CD4-positive, CD25-positive, alpha-beta regulatory T cell (primary cell): ENCODE results near the gene GUCY1A2. TPM values are rescaled to one million over a fixed set of nuclear protein-coding genes. Genes with fewer than 3 reads are reported as not detected.
"Not testable (repeated sequence)": the region's sequence is repeated elsewhere in the genome, so short reads cannot be mapped to it uniquely, and the experiment has no call there.

Experiments
- ATAC-seq, 2 donors: fragments of 150-1000 bp; cut with Tn5 transposase; one replicate each; pipeline ENCODE4 v1.10.0; 2021; ENCODE audit warnings: low read depth in 2 of 2, moderate number of reproducible peaks in 2 of 2, moderate library complexity in 1 of 2
- DNase-seq, 3 donors: peaks; one replicate each; pipeline versions ENCODE4 v3.0.0 to v3.0.0-alpha.2; 2012 to 2022; ENCODE audit warnings: mixed read lengths in 1 of 3
- H3K27ac ChIP-seq: one replicate; pipeline ENCODE4 v1.7.0; 2013; ENCODE audit warnings: mild to moderate bottlenecking, low read length; ENCODE audit not compliant: insufficient read depth, poor library complexity, severe bottlenecking
- H3K27me3 ChIP-seq: one replicate; pipeline ENCODE4 v1.7.0; 2013; ENCODE audit warnings: low read length; ENCODE audit not compliant: control insufficient read depth, insufficient read depth
- H3K36me3 ChIP-seq: one replicate; pipeline ENCODE4 v1.7.0; 2013; ENCODE audit warnings: mild to moderate bottlenecking, low read length, moderate library complexity; ENCODE audit not compliant: control insufficient read depth, insufficient read depth
- H3K4me1 ChIP-seq: 2 replicates; pipeline ENCODE4 v1.7.0; 2013; ENCODE audit warnings: mild to moderate bottlenecking, low read length; ENCODE audit not compliant: insufficient read depth, control insufficient read depth, poor library complexity, severe bottlenecking
- H3K4me3 ChIP-seq: one replicate; pipeline ENCODE4 v1.7.0; 2013; ENCODE audit warnings: low read depth, mild to moderate bottlenecking, low read length, moderate library complexity
- H3K9me3 ChIP-seq, 2 experiments: 1 replicate in 1 of 2; 2 replicates in 1 of 2; pipeline ENCODE4 v1.7.0; 2013; ENCODE audit warnings: low read length in 2 of 2, mild to moderate bottlenecking in 1 of 2, moderate library complexity in 1 of 2; ENCODE audit not compliant: control insufficient read depth in 2 of 2
- H3K27ac Mint-ChIP-seq, 3 donors: one replicate each; pipeline ENCODE4 v1.8.0; 2020 to 2022; ENCODE audit warnings: mild to moderate bottlenecking in 3 of 3, mixed read lengths in 3 of 3, moderate library complexity in 2 of 3
- H3K27me3 Mint-ChIP-seq: one replicate; pipeline ENCODE4 v1.8.0; 2022; ENCODE audit warnings: mild to moderate bottlenecking, mixed read lengths
- H3K36me3 Mint-ChIP-seq: one replicate; pipeline ENCODE4 v1.8.0; 2020; ENCODE audit warnings: mixed read lengths
- H3K4me1 Mint-ChIP-seq, 4 donors: one replicate each; pipeline ENCODE4 v1.8.0; 2020 to 2022; ENCODE audit warnings: mixed read lengths in 4 of 4, mild to moderate bottlenecking in 1 of 4
- H3K4me3 Mint-ChIP-seq, 4 donors: one replicate each; pipeline ENCODE4 v1.8.0; 2020 to 2022; ENCODE audit warnings: mild to moderate bottlenecking in 4 of 4, mixed read lengths in 4 of 4, moderate library complexity in 3 of 4
- H3K9me3 Mint-ChIP-seq, 7 donors: one replicate each; pipeline ENCODE4 v1.8.0; 2020 to 2022; ENCODE audit warnings: mixed read lengths in 7 of 7, mild to moderate bottlenecking in 3 of 7, moderate library complexity in 2 of 7
- polyA plus RNA-seq, 4 donors: library from polyadenylated mRNA; unstranded; fragments of 300-500 nt; fragmentation: Illumina TruSeq; gene quantifications; one replicate each; pipeline ENCODE4 v1.2.3, GENCODE V29; 2021
- total RNA-seq: library from RNA; stranded (reverse); gene quantifications from one replicate; pipeline ENCODE4 v1.2.3, GENCODE V29; 2022

The GUCY1A2 gene
- total and polyA plus RNA-seq, 5 donors from 2014 or later: not detected

DNA sequence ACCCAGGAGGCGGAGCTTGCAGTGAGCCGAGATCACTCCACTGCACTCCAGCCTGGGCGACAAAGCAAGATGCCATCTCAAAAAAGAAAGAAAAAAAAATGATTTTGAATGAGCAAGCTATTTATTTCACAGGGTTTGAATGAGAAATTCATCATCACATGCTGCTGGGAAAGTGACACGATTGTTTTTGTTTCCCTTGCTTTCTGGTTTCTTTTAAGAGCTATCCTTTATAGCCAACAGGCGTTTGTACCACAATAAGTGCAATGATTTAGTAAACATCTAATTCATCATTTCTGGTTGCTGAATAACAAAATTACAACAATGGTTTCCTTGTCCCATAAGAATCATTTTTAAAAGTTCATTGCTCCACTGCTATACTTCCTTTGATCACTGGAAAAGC lies 129.9 kb downstream of the GUCY1A2 start:
- Mint-ChIP-seq H3K27me3 (no peaks in the 10 kb centered on the region), H3K9me3 (peaks cover 4 to 23% (median 9%) of the 10 kb centered on the region in 7 donors), H3K27ac (no peak overlapping the region), H3K4me3 (no peak overlapping the region), H3K4me1 (no peaks in the 10 kb centered on the region), H3K36me3 (no peaks in the 10 kb centered on the region)
- H3K27me3 ChIP-seq: no peaks in the 10 kb centered on the region
- no peaks in the 10 kb centered on the region for H3K9me3 ChIP-seq
- no peak overlapping the region for H3K4me3 ChIP-seq
- no peaks in the 10 kb centered on the region for H3K36me3 ChIP-seq
- no peak overlapping the region for H3K27ac ChIP-seq
- DNase-seq: no peak
- ATAC-seq: no peak
- no peaks in the 10 kb centered on the region for H3K4me1 ChIP-seq

DNA sequence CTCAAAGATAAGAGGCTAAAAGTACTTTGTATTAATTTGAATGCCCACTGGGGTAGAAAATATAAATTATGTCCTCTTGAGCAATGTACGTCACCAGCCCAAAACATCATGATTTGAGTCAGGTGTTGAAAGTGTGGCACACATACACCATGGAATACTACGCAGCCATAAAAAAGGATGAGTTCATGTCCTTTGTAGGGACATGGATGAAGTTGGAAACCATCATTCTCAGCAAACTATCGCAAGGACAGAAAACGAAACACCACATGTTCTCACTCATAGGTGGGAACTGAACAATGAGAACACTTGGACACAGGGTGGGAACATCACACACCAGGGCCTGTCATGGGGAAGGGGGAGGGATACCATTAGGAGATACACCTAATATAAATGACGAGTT lies 134.6 kb downstream of the GUCY1A2 start:
- H3K4me1 ChIP-seq, H3K27ac ChIP-seq, H3K27me3 ChIP-seq, ATAC-seq, H3K27ac Mint-ChIP-seq, H3K4me1 Mint-ChIP-seq, DNase-seq, H3K36me3 Mint-ChIP-seq, H3K4me3 Mint-ChIP-seq, H3K4me3 ChIP-seq, H3K27me3 Mint-ChIP-seq, H3K36me3 ChIP-seq, H3K9me3 ChIP-seq: not testable (repeated sequence)
- H3K9me3 Mint-ChIP-seq: peaks cover 3 to 34% (median 11%) of the 10 kb centered on the region in 7 donors

GRCh38 chr11:106879832-106880546 lies 138.3 kb downstream of the GUCY1A2 start:
- Mint-ChIP-seq H3K4me3 (no peak overlapping the region), H3K4me1 (no peaks in the 10 kb centered on the region), H3K9me3 (peaks cover 5 to 42% (median 11%) of the 10 kb centered on the region in 7 donors), H3K27me3 (peaks cover 4% of the 10 kb centered on the region), H3K36me3 (no peaks in the 10 kb centered on the region), H3K27ac (no peak overlapping the region)
- DNase-seq (no peak), ATAC-seq (no peak)
- Histone ChIP-seq H3K27me3 (no peaks in the 10 kb centered on the region), H3K4me3 (no peak overlapping the region), H3K9me3 (peaks cover 0 to 9% of the 10 kb centered on the region in 2 experiments), H3K4me1 (no peaks in the 10 kb centered on the region), H3K27ac (no peak overlapping the region), H3K36me3 (no peaks in the 10 kb centered on the region)

GRCh38 chr11:106879029-106879428 lies 139.2 kb downstream of the GUCY1A2 start:
- Mint-ChIP-seq H3K4me3 (no peak overlapping the region), H3K36me3 (no peaks in the 10 kb centered on the region), H3K27ac (no peak overlapping the region), H3K27me3 (peaks cover 4% of the 10 kb centered on the region), H3K9me3 (peaks cover 5 to 38% (median 9%) of the 10 kb centered on the region in 7 donors), H3K4me1 (no peaks in the 10 kb centered on the region)
- no peaks in the 10 kb centered on the region for H3K27me3 ChIP-seq
- ATAC-seq (no peak), DNase-seq (no peak)
- no peaks in the 10 kb centered on the region for H3K36me3 ChIP-seq
- no peak overlapping the region for H3K27ac ChIP-seq
- H3K4me3 ChIP-seq: no peak overlapping the region
- H3K4me1 ChIP-seq: no peaks in the 10 kb centered on the region
- peaks cover 0 to 9% of the 10 kb centered on the region in 2 experiments for H3K9me3 ChIP-seq

GRCh38 chr11:106875013-106875412 lies 143.3 kb downstream of the GUCY1A2 start:
- Mint-ChIP-seq H3K27me3 (no peaks in the 10 kb centered on the region), H3K27ac (no peak overlapping the region), H3K4me3 (no peak overlapping the region), H3K9me3 (peaks cover 4 to 39% (median 12%) of the 10 kb centered on the region in 7 donors), H3K4me1 (no peaks in the 10 kb centered on the region), H3K36me3 (no peaks in the 10 kb centered on the region)
- Histone ChIP-seq H3K36me3 (no peaks in the 10 kb centered on the region), H3K4me3 (no peak overlapping the region), H3K27ac (no peak overlapping the region), H3K4me1 (no peaks in the 10 kb centered on the region), H3K27me3 (no peaks in the 10 kb centered on the region), H3K9me3 (peaks cover 0 to 5% of the 10 kb centered on the region in 2 experiments)
- DNase-seq: no peak
- no peak for ATAC-seq

- Mint-ChIP-seq H3K4me3 (no peak overlapping the region), H3K27ac (no peak overlapping the region), H3K4me1 (no peaks in the 10 kb centered on the region), H3K36me3 (no peaks in the 10 kb centered on the region), H3K9me3 (peaks cover 0 to 25% (median 7%) of the 10 kb centered on the region in 7 donors), H3K27me3 (no peaks in the 10 kb centered on the region)
- no peak for DNase-seq
- no peaks in the 10 kb centered on the region for H3K4me1 ChIP-seq
- no peak for ATAC-seq
- H3K36me3 ChIP-seq: no peaks in the 10 kb centered on the region
- H3K9me3 ChIP-seq: no peaks in the 10 kb centered on the region
- H3K4me3 ChIP-seq: no peak overlapping the region
- no peaks in the 10 kb centered on the region for H3K27me3 ChIP-seq
- no peak overlapping the region for H3K27ac ChIP-seq
These were observed 146.0 kb downstream of the GUCY1A2 start for GRCh38 chr11:106872246-106872645.

GRCh38 chr11:106858200-106858599 lies 160.1 kb downstream of the GUCY1A2 start:
- Mint-ChIP-seq H3K4me1 (no peaks in the 10 kb centered on the region), H3K27me3 (no peaks in the 10 kb centered on the region), H3K27ac (no peak overlapping the region), H3K4me3 (no peak overlapping the region), H3K36me3 (no peaks in the 10 kb centered on the region), H3K9me3 (peaks cover 0 to 24% (median 8%) of the 10 kb centered on the region in 7 donors)
- DNase-seq (no peak), ATAC-seq (no peak)
- no peak overlapping the region for H3K4me3 ChIP-seq
- H3K9me3 ChIP-seq: peaks cover 0 to 9% of the 10 kb centered on the region in 2 experiments
- H3K27me3 ChIP-seq: no peaks in the 10 kb centered on the region
- no peak overlapping the region for H3K27ac ChIP-seq
- H3K36me3 ChIP-seq: no peaks in the 10 kb centered on the region
- no peaks in the 10 kb centered on the region for H3K4me1 ChIP-seq

GRCh38 chr11:106856566-106856965 lies 161.7 kb downstream of the GUCY1A2 start:
- Mint-ChIP-seq H3K27me3 (no peaks in the 10 kb centered on the region), H3K4me3 (no peak overlapping the region), H3K27ac (no peak overlapping the region), H3K36me3 (no peaks in the 10 kb centered on the region), H3K9me3 (peaks cover 0 to 38% (median 8%) of the 10 kb centered on the region in 7 donors), H3K4me1 (no peaks in the 10 kb centered on the region)
- ATAC-seq (no peak), DNase-seq (no peak)
- H3K27me3 ChIP-seq: no peaks in the 10 kb centered on the region
- no peaks in the 10 kb centered on the region for H3K4me1 ChIP-seq
- H3K9me3 ChIP-seq: peaks cover 0 to 9% of the 10 kb centered on the region in 2 experiments
- H3K4me3 ChIP-seq: no peak overlapping the region
- H3K36me3 ChIP-seq: no peaks in the 10 kb centered on the region
- H3K27ac ChIP-seq: no peak overlapping the region
